Caco-2 (cell line): Measurements from ENCODE around the gene GPR83. TPM values are rescaled to one million over a fixed set of nuclear protein-coding genes. Genes with fewer than 3 reads are reported as not detected.

Source experiments
- BruUV-seq: library from RNA; stranded (reverse); fragments of 400-500 nt; replicated peaks from 2 replicates; lab custom pipeline; 2021; lab: Mats Ljungman, UMichigan
- CTCF ChIA-PET: fragments of 300-600 bp; sonication (Branson Sonifier 250); formaldehyde crosslinking; loops from one replicate; lab custom pipeline; 2022; ENCODE audit warnings: antibody characterized with exemption; lab: Charles Lee
- POLR2A ChIA-PET: fragments of 300-600 bp; sonication (Branson Sonifier 250); formaldehyde crosslinking; loops from one replicate; lab custom pipeline; 2022; ENCODE audit warnings: antibody characterized with exemption; lab: Charles Lee
- DNase-seq, 2 experiments: peaks; one replicate each; pipeline versions ENCODE4 v3.0.0 to v3.0.0-alpha.2; 2020 to 2022
- H3K27me3 ChIP-seq: replicated peaks from 2 replicates; pipeline ENCODE4 v1.6.0; 2011; ENCODE audit warnings: low read length; ENCODE audit not compliant: control insufficient read depth, insufficient read depth
- H3K36me3 ChIP-seq: 2 replicates; pipeline ENCODE4 v1.5.1; 2011; ENCODE audit warnings: low read length; ENCODE audit not compliant: control insufficient read depth, insufficient read depth
- H3K4me1 ChIP-seq: fragments of 250-450 bp; sonication (Bioruptor Pico); 2 replicates; pipeline ENCODE4 v1.5.1; 2020; ENCODE audit warnings: mild to moderate bottlenecking
- H3K4me3 ChIP-seq: 2 replicates; pipeline ENCODE4 v1.5.1; 2011; ENCODE audit warnings: low read depth, mild to moderate bottlenecking, control low read depth, low read length
- H3K9me3 ChIP-seq: fragments of 250-450 bp; sonication (Bioruptor Pico); 2 replicates; pipeline ENCODE4 v1.5.1; 2020; ENCODE audit warnings: mild to moderate bottlenecking, moderate library complexity
- H3K27ac Mint-ChIP-seq: one replicate; pipeline ENCODE4 v1.8.0; 2022; ENCODE audit warnings: mixed read lengths; ENCODE audit not compliant: unreplicated experiment
- H3K27me3 Mint-ChIP-seq: one replicate; pipeline ENCODE4 v1.8.0; 2022; ENCODE audit warnings: mixed read lengths; ENCODE audit not compliant: insufficient read depth, unreplicated experiment
- H3K36me3 Mint-ChIP-seq: one replicate; pipeline ENCODE4 v1.8.0; 2022; ENCODE audit warnings: mild to moderate bottlenecking, mixed read lengths; ENCODE audit not compliant: insufficient read depth, unreplicated experiment
- H3K4me1 Mint-ChIP-seq: one replicate; pipeline ENCODE4 v1.8.0; 2022; ENCODE audit warnings: low read depth, mixed read lengths; ENCODE audit not compliant: unreplicated experiment
- H3K4me3 Mint-ChIP-seq: one replicate; pipeline ENCODE4 v1.8.0; 2022; ENCODE audit warnings: mild to moderate bottlenecking, moderate library complexity, mixed read lengths; ENCODE audit not compliant: unreplicated experiment
- H3K9me3 Mint-ChIP-seq: one replicate; pipeline ENCODE4 v1.8.0; 2022; ENCODE audit warnings: mixed read lengths; ENCODE audit not compliant: unreplicated experiment
- CTCF ChIP-seq, 2 experiments: fragments of 200-600 bp in 1 of 2; IDR thresholded peaks; 1 replicate in 1 of 2; 2 replicates in 1 of 2; pipeline versions ENCODE4 v1.5.1 to v1.8.0; 2011 to 2022; ENCODE audit warnings: antibody characterized with exemption in 1 of 2, control low read depth in 1 of 2, inconsistent platforms in 1 of 2, low read depth in 1 of 2, low read length in 1 of 2, mild to moderate bottlenecking in 1 of 2, moderate library complexity in 1 of 2; ENCODE audit not compliant: insufficient read depth in 1 of 2, severe bottlenecking in 1 of 2, unreplicated experiment in 1 of 2
- intact Hi-C: fragments of 100-400 bp; cut with micrococcal nuclease; formaldehyde crosslinking; loops from one replicate; pipeline ENCODE4 v1.10.0; 2022; ENCODE audit not compliant: unreplicated experiment
- total RNA-seq: library from RNA; stranded (reverse); gene quantifications from 2 replicates; pipeline ENCODE4 v1.2.3, GENCODE V29; 2022

GPR83 gene
- total RNA-seq, 1 experiment from 2014 or later = 2.7 TPM

- CTCF ChIA-PET = no interaction called here
- DNase-seq = no peak
- no TSS peak for BruUV-seq
- H3K27ac Mint-ChIP-seq = no peak overlapping the region
- no peak for TF ChIP-seq CTCF (IDR thresholded peaks at IDR 0.05; ENCODE audit: insufficient read depth in 1 of 2, low read depth in 1 of 2, low read length in 1 of 2, severe bottlenecking in 1 of 2, unreplicated experiment in 1 of 2)
- POLR2A ChIA-PET = no interaction called here
- Histone ChIP-seq H3K4me3 (no peak overlapping the region), H3K9me3 (no peaks in the 10 kb centered on the region), H3K4me1 (no peaks in the 10 kb centered on the region), H3K27me3 (no peaks in the 10 kb centered on the region), H3K36me3 (peaks cover 3% of the 10 kb centered on the region)
- intact Hi-C loops = no loop called here
- H3K4me3 Mint-ChIP-seq = no peak overlapping the region
- no peaks in the 10 kb centered on the region for H3K4me1 Mint-ChIP-seq
- peaks cover 32% of the 10 kb centered on the region for H3K36me3 Mint-ChIP-seq
- no peaks in the 10 kb centered on the region for H3K9me3 Mint-ChIP-seq
- H3K27me3 Mint-ChIP-seq = no peaks in the 10 kb centered on the region
Observed at GRCh38 chr11:94423507-94423906, 22.3 kb upstream of the GPR83 start.

- H3K36me3 Mint-ChIP-seq = peaks cover 44% of the 10 kb centered on the region
- Histone ChIP-seq H3K9me3 (no peaks in the 10 kb centered on the region), H3K36me3 (peaks cover 1% of the 10 kb centered on the region; the same call in 1 of the 2 replicates), H3K27me3 (no peaks in the 10 kb centered on the region), H3K4me3 (no peak overlapping the region), H3K4me1 (no peaks in the 10 kb centered on the region)
- no peak for DNase-seq
- no peaks in the 10 kb centered on the region for H3K9me3 Mint-ChIP-seq
- H3K27ac Mint-ChIP-seq = no peak overlapping the region
- H3K27me3 Mint-ChIP-seq = no peaks in the 10 kb centered on the region
- intact Hi-C loops = no loop called here
- BruUV-seq = no TSS peak
- no peaks in the 10 kb centered on the region for H3K4me1 Mint-ChIP-seq
- ChIA-PET POLR2A (no interaction called here), CTCF (interaction anchor here (1.5 to 4.6 kb wide), 3 partner anchors 120 to 523 kb away, joined by 7 to 48 read pairs (median 14); no protein-coding TSS in a partner anchor)
- H3K4me3 Mint-ChIP-seq = no peak overlapping the region
- TF ChIP-seq CTCF (IDR thresholded peaks at IDR 0.05; ENCODE audit: insufficient read depth in 1 of 2, low read depth in 1 of 2, low read length in 1 of 2, severe bottlenecking in 1 of 2, unreplicated experiment in 1 of 2) = no peak
Observed at GRCh38 chr11:94418123-94418765, 17.0 kb upstream of the GPR83 start.

GRCh38 chr11:94417386-94417987 lies 16.3 kb upstream of the GPR83 start:
- Mint-ChIP-seq H3K27ac (no peak overlapping the region), H3K4me1 (no peaks in the 10 kb centered on the region), H3K36me3 (peaks cover 42% of the 10 kb centered on the region), H3K27me3 (no peaks in the 10 kb centered on the region), H3K4me3 (no peak overlapping the region), H3K9me3 (no peaks in the 10 kb centered on the region)
- no peaks in the 10 kb centered on the region for H3K27me3 ChIP-seq
- H3K4me3 ChIP-seq = no peak overlapping the region
- no peaks in the 10 kb centered on the region for H3K36me3 ChIP-seq
- peak; percentile 74 to 79 for TF ChIP-seq CTCF (IDR thresholded peaks at IDR 0.05; ENCODE audit: insufficient read depth in 1 of 2, low read depth in 1 of 2, low read length in 1 of 2, severe bottlenecking in 1 of 2, unreplicated experiment in 1 of 2)
- no peaks in the 10 kb centered on the region for H3K4me1 ChIP-seq
- H3K9me3 ChIP-seq = no peaks in the 10 kb centered on the region
- ChIA-PET CTCF (interaction anchor here (0.5 to 4.6 kb wide), 7 partner anchors 16 to 522 kb away, joined by 3 to 48 read pairs (median 3); no protein-coding TSS in a partner anchor), POLR2A (no interaction called here)
- no TSS peak for BruUV-seq
- intact Hi-C loops = loop anchor here (1.0 to 2.0 kb wide), 6 partner anchors 93 to 522 kb away; no protein-coding TSS in a partner anchor
- DNase-seq = peak in 1 of 2 experiments; percentile 58
